Retinal pigment epithelial cell (primary cell): ENCODE results near the gene WDR18.

Source experiments
- DNase-seq: peaks from one replicate; pipeline ENCODE4 v3.0.0-alpha.2; 2010; ENCODE audit warnings: low read depth
- H3K4me3 ChIP-seq: 2 replicates; pipeline ENCODE4 v1.5.1; 2011; ENCODE audit warnings: mild to moderate bottlenecking, low read length, control low read depth, moderate library complexity
- TF ChIP-seq, protein P1 (sequence below): conservative IDR thresholded peaks from 2 replicates; pipeline ENCODE4 v1.5.1; 2011; ENCODE audit warnings: low read depth, low read length, control low read depth, inconsistent platforms

The WDR18 gene

DNA sequence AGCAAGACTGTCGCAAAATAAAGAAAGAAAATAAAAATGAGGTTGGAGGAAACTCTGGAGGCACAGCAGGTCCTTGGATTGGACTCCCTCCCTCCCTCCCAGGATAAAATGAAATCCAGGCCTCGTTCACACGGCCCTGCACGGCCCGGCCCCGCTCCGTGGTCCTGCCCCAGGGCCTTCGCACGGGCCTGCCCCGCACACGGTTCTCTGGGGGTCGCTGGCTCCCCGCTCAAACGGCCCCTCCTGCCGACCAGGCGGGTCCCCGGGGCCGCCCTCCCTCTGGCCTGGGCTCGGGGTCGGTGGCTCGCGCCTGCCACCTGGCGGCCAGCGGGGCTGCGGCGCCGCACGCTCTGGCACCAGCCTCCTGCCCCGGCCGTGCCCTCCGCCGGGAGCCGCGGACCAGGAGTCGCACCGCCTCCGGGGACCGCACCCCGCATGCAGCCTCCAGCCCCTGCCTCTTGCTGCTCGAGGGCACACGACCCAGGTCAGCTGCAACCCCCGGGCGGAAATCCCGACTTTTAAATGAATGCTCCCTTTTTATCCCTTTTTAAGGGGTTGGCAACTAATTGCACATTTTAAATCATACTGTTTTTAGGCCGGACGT, 1.5 kb upstream of the WDR18 start:
- peak overlapping the region; percentile 24 for H3K4me3 ChIP-seq
- TF ChIP-seq, protein P1, sequence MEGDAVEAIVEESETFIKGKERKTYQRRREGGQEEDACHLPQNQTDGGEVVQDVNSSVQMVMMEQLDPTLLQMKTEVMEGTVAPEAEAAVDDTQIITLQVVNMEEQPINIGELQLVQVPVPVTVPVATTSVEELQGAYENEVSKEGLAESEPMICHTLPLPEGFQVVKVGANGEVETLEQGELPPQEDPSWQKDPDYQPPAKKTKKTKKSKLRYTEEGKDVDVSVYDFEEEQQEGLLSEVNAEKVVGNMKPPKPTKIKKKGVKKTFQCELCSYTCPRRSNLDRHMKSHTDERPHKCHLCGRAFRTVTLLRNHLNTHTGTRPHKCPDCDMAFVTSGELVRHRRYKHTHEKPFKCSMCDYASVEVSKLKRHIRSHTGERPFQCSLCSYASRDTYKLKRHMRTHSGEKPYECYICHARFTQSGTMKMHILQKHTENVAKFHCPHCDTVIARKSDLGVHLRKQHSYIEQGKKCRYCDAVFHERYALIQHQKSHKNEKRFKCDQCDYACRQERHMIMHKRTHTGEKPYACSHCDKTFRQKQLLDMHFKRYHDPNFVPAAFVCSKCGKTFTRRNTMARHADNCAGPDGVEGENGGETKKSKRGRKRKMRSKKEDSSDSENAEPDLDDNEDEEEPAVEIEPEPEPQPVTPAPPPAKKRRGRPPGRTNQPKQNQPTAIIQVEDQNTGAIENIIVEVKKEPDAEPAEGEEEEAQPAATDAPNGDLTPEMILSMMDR: peak; percentile 59
- no peak for DNase-seq

DNA sequence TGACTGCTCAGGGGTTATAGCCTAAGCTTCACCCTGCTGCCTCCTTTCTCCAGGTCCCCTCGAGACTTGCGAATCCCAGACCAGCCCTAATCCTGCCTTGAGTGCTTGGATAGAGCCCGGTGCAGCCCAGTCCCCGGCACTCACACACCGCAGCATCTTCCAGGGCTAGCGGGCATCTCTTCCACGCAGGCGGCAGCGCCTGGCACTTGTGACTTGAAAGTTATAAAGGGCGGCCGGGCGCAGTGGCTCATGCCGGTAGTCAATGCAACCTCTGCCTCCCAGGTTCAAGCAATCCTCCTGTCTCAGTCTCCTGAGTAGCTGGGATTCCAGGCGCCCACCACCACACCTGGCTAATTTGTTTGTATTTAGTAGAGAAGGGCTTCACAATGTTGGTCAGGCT, 1.9 kb downstream of the WDR18 start:
- H3K4me3 ChIP-seq: no peak overlapping the region
- TF ChIP-seq, protein P1: no peak
- DNase-seq: no peak

- DNase-seq: no peak
- TF ChIP-seq, protein P1: no peak
- H3K4me3 ChIP-seq: no peak overlapping the region
These were observed 3.9 kb downstream of the WDR18 start for GRCh38 chr19:988081-988480.

DNA sequence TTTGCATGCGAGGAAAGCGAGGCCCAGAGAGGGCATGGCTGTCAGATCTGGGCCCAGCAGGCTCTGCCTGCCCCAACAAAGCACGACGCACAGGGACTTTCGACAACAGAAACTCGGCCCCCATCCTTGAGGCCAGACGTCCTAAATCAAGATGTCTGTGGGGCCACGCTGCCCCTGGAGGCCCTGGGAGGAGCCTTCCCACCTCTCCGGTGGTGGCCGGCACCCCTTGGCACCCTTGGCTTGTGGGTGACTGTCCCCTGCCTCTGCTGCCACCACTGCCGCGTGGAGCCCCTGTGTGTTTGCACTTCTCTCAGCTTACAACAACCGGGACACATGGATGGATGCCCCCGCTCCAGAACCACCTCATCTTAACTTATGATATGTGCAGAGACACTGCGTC, 4.4 kb downstream of the WDR18 start:
- DNase-seq: no peak
- H3K4me3 ChIP-seq: no peak overlapping the region
- TF ChIP-seq, protein P1: no peak

GRCh38 chr19:989381-990081, 5.4 kb downstream of the WDR18 start:
- H3K4me3 ChIP-seq: no peak overlapping the region
- DNase-seq: no peak
- TF ChIP-seq, protein P1: peak; percentile 47

- DNase-seq: peak; percentile 57
- H3K4me3 ChIP-seq: no peak overlapping the region
- TF ChIP-seq, protein P1: no peak
These were observed 6.0 kb downstream of the WDR18 start for GRCh38 chr19:990119-990571.

DNA sequence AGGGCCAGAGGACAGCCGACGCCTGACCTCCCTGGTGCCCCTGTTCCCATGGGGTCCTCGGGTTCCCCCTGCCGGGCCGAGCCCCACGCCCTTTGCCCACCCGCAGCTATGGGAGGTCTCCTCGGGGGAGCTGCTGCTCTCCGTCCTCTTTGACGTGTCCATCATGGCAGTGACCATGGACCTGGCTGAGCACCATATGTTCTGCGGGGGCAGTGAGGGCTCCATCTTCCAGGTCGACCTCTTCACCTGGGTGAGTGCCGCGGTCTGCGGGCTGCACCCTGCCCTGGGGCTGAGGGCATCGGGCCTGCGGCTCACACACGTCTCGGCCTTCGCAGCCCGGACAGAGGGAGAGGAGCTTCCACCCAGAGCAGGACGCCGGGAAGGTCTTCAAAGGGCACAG, 6.6 kb downstream of the WDR18 start:
- TF ChIP-seq, protein P1: no peak
- DNase-seq: no peak
- no peak overlapping the region for H3K4me3 ChIP-seq
